Loucy (cell line): ENCODE data around the gene SLC35E1.

Source experiments
- H2AFZ ChIP-seq: fragments of 200-600 bp; sonication (generic); 2 replicates; pipeline ENCODE4 v1.6.0; 2016; ENCODE audit warnings: antibody characterized with exemption, mild to moderate bottlenecking, low read length, moderate library complexity
- H3F3A ChIP-seq: fragments of 200-600 bp; 2 replicates; pipeline ENCODE4 v1.6.0; 2016; ENCODE audit warnings: antibody characterized with exemption, low read depth, mild to moderate bottlenecking
- H3K27me3 ChIP-seq: fragments of 200-600 bp; sonication (generic); 2 replicates; pipeline ENCODE4 v1.6.1; 2014; ENCODE audit warnings: low read length, mild to moderate bottlenecking; ENCODE audit not compliant: insufficient read depth, poor library complexity, severe bottlenecking
- H3K36me3 ChIP-seq: fragments of 200-600 bp; sonication (generic); 2 replicates; pipeline ENCODE4 v1.6.1; 2016; ENCODE audit warnings: low read length; ENCODE audit not compliant: insufficient read depth
- H3K4me1 ChIP-seq: fragments of 200-600 bp; sonication (generic); 2 replicates; pipeline ENCODE4 v1.5.1; 2014; ENCODE audit warnings: low read length, mild to moderate bottlenecking; ENCODE audit not compliant: insufficient read depth, poor library complexity, severe bottlenecking
- H3K4me2 ChIP-seq: fragments of 200-600 bp; sonication (generic); 2 replicates; pipeline ENCODE4 v1.6.0; 2014; ENCODE audit warnings: antibody characterized with exemption, low read length, low read depth, mild to moderate bottlenecking; ENCODE audit not compliant: poor library complexity, severe bottlenecking
- H3K4me3 ChIP-seq: fragments of 200-600 bp; sonication (generic); 2 replicates; pipeline ENCODE4 v1.5.1; 2014; ENCODE audit warnings: low read length, mild to moderate bottlenecking, mixed read lengths; ENCODE audit not compliant: poor library complexity, severe bottlenecking
- H3K79me2 ChIP-seq: fragments of 200-600 bp; sonication (generic); 2 replicates; pipeline ENCODE4 v1.6.1; 2014; ENCODE audit warnings: low read length; ENCODE audit not compliant: insufficient read depth
- H3K9ac ChIP-seq: fragments of 200-600 bp; sonication (generic); 2 replicates; pipeline ENCODE4 v1.6.0; 2014; ENCODE audit warnings: mild to moderate bottlenecking, low read depth, low read length, moderate library complexity; ENCODE audit not compliant: poor library complexity, severe bottlenecking
- H3K9me2 ChIP-seq: fragments of 200-600 bp; sonication (generic); replicated peaks from 2 replicates; pipeline ENCODE4 v1.6.1; 2016; ENCODE audit warnings: low read depth, low read length, mixed read lengths
- H3K9me3 ChIP-seq: fragments of 200-600 bp; sonication (generic); 2 replicates; pipeline ENCODE4 v1.6.1; 2014; ENCODE audit warnings: mild to moderate bottlenecking, antibody characterized with exemption, low read length, low read depth; ENCODE audit not compliant: insufficient read depth
- H4K20me1 ChIP-seq: fragments of 200-600 bp; sonication (generic); 2 replicates; pipeline ENCODE4 v1.6.0; 2014; ENCODE audit warnings: antibody characterized with exemption, low read length, mild to moderate bottlenecking; ENCODE audit not compliant: insufficient read depth, poor library complexity, severe bottlenecking
- EZH2phosphoT487 ChIP-seq: fragments of 200-600 bp; IDR thresholded peaks from 2 replicates; pipeline ENCODE4 v1.6.1; 2018; ENCODE audit warnings: antibody characterized with exemption, mild to moderate bottlenecking, moderate library complexity, borderline replicate concordance
- TF ChIP-seq, protein P1 (sequence below): fragments of 200-600 bp; sonication (generic); conservative IDR thresholded peaks from 2 replicates; pipeline ENCODE4 v1.5.1; 2014; ENCODE audit warnings: mild to moderate bottlenecking, antibody characterized with exemption, low read length

SLC35E1 gene

GRCh38 chr19:16540948-16541347 lies 31.3 kb downstream of the SLC35E1 start:
- H3F3A ChIP-seq, result peaks cover 2% of the 10 kb centered on the region; the same call in 1 of the 2 replicates
- no peaks in the 10 kb centered on the region for H3K9me2 ChIP-seq
- peak overlapping the region; percentile 93 for H3K4me3 ChIP-seq
- peaks cover 87% of the 10 kb centered on the region for H3K79me2 ChIP-seq
- peaks cover 56% of the 10 kb centered on the region for H4K20me1 ChIP-seq
- peaks cover 46% of the 10 kb centered on the region for H3K4me1 ChIP-seq
- H3K36me3 ChIP-seq, result peaks cover 15% of the 10 kb centered on the region; the same call in 1 of the 2 replicates
- no peaks in the 10 kb centered on the region for H3K9me3 ChIP-seq
- peak overlapping the region; percentile 79 for H3K4me2 ChIP-seq
- H3K27me3 ChIP-seq, result no peaks in the 10 kb centered on the region
- H3K9ac ChIP-seq, result peak overlapping the region; percentile 93
- no peak for TF ChIP-seq EZH2phosphoT487
- TF ChIP-seq, protein P1, sequence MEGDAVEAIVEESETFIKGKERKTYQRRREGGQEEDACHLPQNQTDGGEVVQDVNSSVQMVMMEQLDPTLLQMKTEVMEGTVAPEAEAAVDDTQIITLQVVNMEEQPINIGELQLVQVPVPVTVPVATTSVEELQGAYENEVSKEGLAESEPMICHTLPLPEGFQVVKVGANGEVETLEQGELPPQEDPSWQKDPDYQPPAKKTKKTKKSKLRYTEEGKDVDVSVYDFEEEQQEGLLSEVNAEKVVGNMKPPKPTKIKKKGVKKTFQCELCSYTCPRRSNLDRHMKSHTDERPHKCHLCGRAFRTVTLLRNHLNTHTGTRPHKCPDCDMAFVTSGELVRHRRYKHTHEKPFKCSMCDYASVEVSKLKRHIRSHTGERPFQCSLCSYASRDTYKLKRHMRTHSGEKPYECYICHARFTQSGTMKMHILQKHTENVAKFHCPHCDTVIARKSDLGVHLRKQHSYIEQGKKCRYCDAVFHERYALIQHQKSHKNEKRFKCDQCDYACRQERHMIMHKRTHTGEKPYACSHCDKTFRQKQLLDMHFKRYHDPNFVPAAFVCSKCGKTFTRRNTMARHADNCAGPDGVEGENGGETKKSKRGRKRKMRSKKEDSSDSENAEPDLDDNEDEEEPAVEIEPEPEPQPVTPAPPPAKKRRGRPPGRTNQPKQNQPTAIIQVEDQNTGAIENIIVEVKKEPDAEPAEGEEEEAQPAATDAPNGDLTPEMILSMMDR, result no peak
- no peak overlapping the region for H2AFZ ChIP-seq

DNA sequence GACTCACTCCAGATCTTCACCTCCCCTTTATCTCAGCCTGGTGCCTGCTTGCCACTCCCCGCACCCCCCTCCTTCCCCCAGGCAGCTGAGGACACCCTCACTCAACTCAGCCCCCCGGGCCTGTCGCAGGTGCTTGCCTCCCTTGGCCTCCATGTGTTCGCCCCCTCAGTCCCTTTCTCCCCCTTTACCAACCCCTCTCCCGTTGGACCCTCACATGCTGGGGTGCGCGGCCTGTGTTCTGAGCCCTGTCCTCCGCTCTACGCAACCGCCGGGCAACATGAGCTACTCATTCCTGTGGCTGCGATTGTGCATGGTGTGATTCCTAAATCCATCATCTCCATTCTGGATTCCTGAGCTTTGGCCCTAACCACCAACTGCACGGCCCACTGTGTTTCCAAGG lies 35.1 kb downstream of the SLC35E1 start:
- Histone ChIP-seq H3K4me1 (peaks cover 27% of the 10 kb centered on the region), H3K36me3 (peaks cover 53% of the 10 kb centered on the region; the same call in 1 of the 2 replicates), H3K9ac (no peak overlapping the region), H4K20me1 (peaks cover 71% of the 10 kb centered on the region), H3K9me3 (no peaks in the 10 kb centered on the region), H3K27me3 (no peaks in the 10 kb centered on the region), H3F3A (no peaks in the 10 kb centered on the region), H3K9me2 (no peaks in the 10 kb centered on the region), H2AFZ (no peak overlapping the region), H3K4me3 (no peak overlapping the region), H3K79me2 (peaks cover 67% of the 10 kb centered on the region), H3K4me2 (peak overlapping the region; percentile 79)
- no peak for TF ChIP-seq EZH2phosphoT487
- TF ChIP-seq, protein P1, result no peak

DNA sequence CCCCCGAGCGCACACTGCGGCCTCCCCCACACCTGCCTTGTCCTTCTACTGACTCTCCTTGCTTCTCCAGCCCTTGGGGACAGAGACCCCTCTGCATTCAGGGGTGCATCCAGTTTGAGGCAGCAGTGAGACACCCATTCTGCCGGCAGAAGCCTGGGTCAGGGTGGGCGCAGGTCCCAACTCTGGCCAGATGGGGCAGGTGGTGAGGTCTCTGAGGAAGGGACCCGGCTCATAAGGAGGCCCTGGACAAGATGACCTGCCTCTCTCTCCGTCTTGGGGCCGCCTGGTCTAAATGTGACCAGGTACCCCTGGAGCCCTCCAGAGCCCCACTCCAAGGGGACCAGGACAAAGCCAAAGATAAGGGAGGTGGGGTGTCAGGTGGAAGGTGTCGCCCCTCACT lies 36.1 kb downstream of the SLC35E1 start:
- Histone ChIP-seq H3K4me2 (no peak overlapping the region), H3K9me2 (no peaks in the 10 kb centered on the region), H3K27me3 (no peaks in the 10 kb centered on the region), H2AFZ (no peak overlapping the region), H3F3A (no peaks in the 10 kb centered on the region), H3K36me3 (peaks cover 62% of the 10 kb centered on the region; the same call in 1 of the 2 replicates), H3K79me2 (peaks cover 58% of the 10 kb centered on the region), H4K20me1 (peaks cover 63% of the 10 kb centered on the region), H3K4me1 (peaks cover 26% of the 10 kb centered on the region), H3K9ac (no peak overlapping the region), H3K4me3 (no peak overlapping the region), H3K9me3 (no peaks in the 10 kb centered on the region)
- no peak for TF ChIP-seq EZH2phosphoT487
- TF ChIP-seq, protein P1, result no peak
